Activated B cell treated with CpG ODN at 0.5 μM for 24 hours (primary cell): ENCODE results near the gene SNX17. TPM values are rescaled to one million over a fixed set of nuclear protein-coding genes. Genes with fewer than 3 reads are reported as not detected.
"Not testable (repeated sequence)": the region's sequence is repeated elsewhere in the genome, so short reads cannot be mapped to it uniquely, and the experiment has no call there.

Experiments used
- ATAC-seq: fragments of 200-7000 bp; cut with Tn5 transposase; one replicate; pipeline ENCODE4 v1.10.0; 2021; ENCODE audit warnings: low read depth, mild to moderate bottlenecking, moderate library complexity
- CTCF ChIA-PET: fragments of 350-600 bp; sonication (Branson Sonifier 250); formaldehyde crosslinking; loops from one replicate; lab custom pipeline; 2021; ENCODE audit warnings: antibody characterized with exemption; lab: Charles Lee
- POLR2A ChIA-PET: fragments of 350-600 bp; sonication (Branson Sonifier 250); formaldehyde crosslinking; loops from one replicate; lab custom pipeline; 2021; ENCODE audit warnings: antibody characterized with exemption; lab: Charles Lee
- DNase-seq: peaks from one replicate; pipeline ENCODE4 v3.0.0; 2022
- H3K27ac Mint-ChIP-seq: one replicate; pipeline ENCODE4 v1.8.0; 2020; ENCODE audit warnings: mixed read lengths
- H3K27me3 Mint-ChIP-seq: one replicate; pipeline ENCODE4 v1.8.0; 2021; ENCODE audit warnings: mixed read lengths
- H3K36me3 Mint-ChIP-seq: one replicate; pipeline ENCODE4 v1.8.0; 2021; ENCODE audit warnings: low read depth, mixed read lengths
- H3K4me1 Mint-ChIP-seq: one replicate; pipeline ENCODE4 v1.8.0; 2021; ENCODE audit warnings: mixed read lengths
- H3K4me3 Mint-ChIP-seq: one replicate; pipeline ENCODE4 v1.8.0; 2020; ENCODE audit warnings: mild to moderate bottlenecking, mixed read lengths
- H3K9me3 Mint-ChIP-seq: one replicate; pipeline ENCODE4 v1.8.0; 2020; ENCODE audit warnings: mixed read lengths
- intact Hi-C: fragments of 100-400 bp; cut with micrococcal nuclease; formaldehyde crosslinking; loops from one replicate; pipeline ENCODE4 v1.15.1; 2024
- total RNA-seq: library from RNA; stranded (reverse); gene quantifications from 2 replicates; pipeline ENCODE4 v1.2.3, GENCODE V29; 2022
- TF ChIP-seq, protein P1 (sequence below): fragments of 200-600 bp; IDR thresholded peaks from one replicate; pipeline ENCODE4 v1.8.0; 2022; ENCODE audit warnings: antibody characterized with exemption, mild to moderate bottlenecking

SNX17 gene
- total RNA-seq, 1 donor from 2014 or later = 128 TPM

DNA sequence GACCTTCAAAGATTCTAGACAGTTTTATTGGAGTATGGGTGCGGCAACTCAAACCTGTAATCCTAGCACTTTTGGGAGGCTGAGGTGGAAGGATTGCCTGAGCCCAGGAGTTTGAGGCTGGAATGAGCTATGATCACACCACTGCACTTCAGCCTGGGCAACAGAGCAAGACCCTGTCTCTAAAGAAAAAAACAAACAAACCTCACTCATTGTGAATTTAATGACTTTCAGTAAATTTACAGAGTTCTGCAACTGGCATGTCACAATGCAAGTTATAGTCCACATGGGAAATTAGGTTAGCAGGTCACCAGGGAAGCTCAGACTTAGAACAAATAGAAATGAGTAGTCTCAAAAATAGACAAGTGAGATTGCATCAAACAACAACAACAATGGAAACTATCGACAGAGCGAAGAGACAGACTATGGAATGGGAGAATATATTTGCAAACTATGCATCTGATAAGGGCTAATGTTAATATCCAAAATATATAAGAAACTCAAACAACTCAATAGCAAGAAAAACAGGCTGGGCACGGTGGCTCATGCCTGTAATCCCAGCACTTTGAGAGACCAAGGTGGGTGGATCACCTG lies 51.3 kb downstream of the SNX17 start:
- Mint-ChIP-seq H3K27me3 (no peaks in the 10 kb centered on the region), H3K27ac (no peak overlapping the region), H3K9me3 (no peaks in the 10 kb centered on the region), H3K36me3 (no peaks in the 10 kb centered on the region), H3K4me1 (no peaks in the 10 kb centered on the region), H3K4me3 (no peak overlapping the region)
- intact Hi-C loops = no loop called here
- TF ChIP-seq, protein P1, sequence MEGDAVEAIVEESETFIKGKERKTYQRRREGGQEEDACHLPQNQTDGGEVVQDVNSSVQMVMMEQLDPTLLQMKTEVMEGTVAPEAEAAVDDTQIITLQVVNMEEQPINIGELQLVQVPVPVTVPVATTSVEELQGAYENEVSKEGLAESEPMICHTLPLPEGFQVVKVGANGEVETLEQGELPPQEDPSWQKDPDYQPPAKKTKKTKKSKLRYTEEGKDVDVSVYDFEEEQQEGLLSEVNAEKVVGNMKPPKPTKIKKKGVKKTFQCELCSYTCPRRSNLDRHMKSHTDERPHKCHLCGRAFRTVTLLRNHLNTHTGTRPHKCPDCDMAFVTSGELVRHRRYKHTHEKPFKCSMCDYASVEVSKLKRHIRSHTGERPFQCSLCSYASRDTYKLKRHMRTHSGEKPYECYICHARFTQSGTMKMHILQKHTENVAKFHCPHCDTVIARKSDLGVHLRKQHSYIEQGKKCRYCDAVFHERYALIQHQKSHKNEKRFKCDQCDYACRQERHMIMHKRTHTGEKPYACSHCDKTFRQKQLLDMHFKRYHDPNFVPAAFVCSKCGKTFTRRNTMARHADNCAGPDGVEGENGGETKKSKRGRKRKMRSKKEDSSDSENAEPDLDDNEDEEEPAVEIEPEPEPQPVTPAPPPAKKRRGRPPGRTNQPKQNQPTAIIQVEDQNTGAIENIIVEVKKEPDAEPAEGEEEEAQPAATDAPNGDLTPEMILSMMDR = no peak
- ChIA-PET CTCF (no interaction called here), POLR2A (no interaction called here)
- no peak for DNase-seq
- no peak for ATAC-seq

DNA sequence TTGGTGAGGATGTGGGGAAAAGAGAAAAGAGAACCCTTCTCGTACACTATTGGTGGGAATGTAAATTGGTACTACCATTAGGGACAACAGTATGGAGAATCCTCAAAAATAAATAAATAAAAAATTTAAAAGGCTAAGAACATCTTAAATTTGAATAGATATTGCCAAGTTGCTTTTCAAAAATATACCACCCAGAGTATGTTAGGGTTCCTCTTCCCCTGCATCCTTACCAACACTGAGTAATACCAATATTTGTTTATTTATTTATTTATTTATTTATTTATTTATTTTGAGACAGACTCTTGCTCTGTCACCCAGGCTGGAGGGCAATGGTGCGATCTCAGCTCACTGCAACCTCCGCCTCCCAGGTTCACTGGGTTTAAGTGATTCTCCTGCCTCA lies 52.5 kb downstream of the SNX17 start:
- no peak for ATAC-seq
- H3K9me3 Mint-ChIP-seq = no peaks in the 10 kb centered on the region
- no peaks in the 10 kb centered on the region for H3K36me3 Mint-ChIP-seq
- intact Hi-C loops = no loop called here
- H3K27me3 Mint-ChIP-seq = no peaks in the 10 kb centered on the region
- POLR2A ChIA-PET = no interaction called here
- peaks cover 8% of the 10 kb centered on the region for H3K4me1 Mint-ChIP-seq
- CTCF ChIA-PET = no interaction called here
- no peak overlapping the region for H3K27ac Mint-ChIP-seq
- no peak for DNase-seq
- TF ChIP-seq, protein P1 = no peak
- no peak overlapping the region for H3K4me3 Mint-ChIP-seq

DNA sequence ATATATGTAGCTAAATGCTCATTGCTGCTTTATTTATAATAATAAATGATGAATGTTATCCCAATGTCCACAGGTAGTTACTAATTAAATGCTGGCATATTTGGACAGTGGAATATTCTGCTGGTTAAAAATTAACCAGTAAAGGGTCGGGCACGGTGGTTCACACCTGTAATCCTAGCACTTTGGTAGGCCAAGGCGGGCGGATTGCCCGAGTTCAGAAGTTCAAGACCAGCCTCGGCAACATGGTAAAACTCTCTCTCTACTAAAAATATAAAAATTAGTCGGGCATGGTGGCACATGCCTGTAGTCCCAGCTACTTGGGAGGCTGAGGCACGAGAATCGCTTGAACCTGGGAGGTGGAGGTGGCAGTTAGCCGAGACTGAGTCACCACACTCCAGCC lies 54.6 kb downstream of the SNX17 start:
- H3K27me3 Mint-ChIP-seq, H3K36me3 Mint-ChIP-seq, ATAC-seq, H3K4me3 Mint-ChIP-seq, H3K27ac Mint-ChIP-seq, DNase-seq, H3K9me3 Mint-ChIP-seq, CTCF ChIA-PET: not testable (repeated sequence)
- POLR2A ChIA-PET = interaction anchor here (1.0 kb wide), 1 partner anchor 54 kb away, joined by 3 read pairs; no protein-coding TSS in a partner anchor
- peaks cover 22% of the 10 kb centered on the region for H3K4me1 Mint-ChIP-seq
- intact Hi-C loops = loop anchor here (5.0 kb wide), 1 partner anchor 967 kb away; the partner anchor contains the start of gene FOSL2

Other genes with a start within 250 kb of the SNX17 start
- gene ABHD1, start 246.8 kb upstream of the SNX17 start, total RNA-seq = 0.20 and 1.1 TPM in 2 replicates
- 38.6 and 38.7 TPM in 2 replicates for gene PREB, start 236.0 kb upstream of the SNX17 start, total RNA-seq
- not detected in 2 replicates for gene PRR30, start 231.2 kb upstream of the SNX17 start, total RNA-seq
- gene TCF23, start 221.6 kb upstream of the SNX17 start, total RNA-seq = 0.07 TPM in 1 of 2 replicates, not detected in the other
- gene ATRAID, start 158.6 kb upstream of the SNX17 start, total RNA-seq = 73.9 and 77.2 TPM in 2 replicates
- 53.2 and 69.9 TPM in 2 replicates for gene SLC5A6, start 158.3 kb upstream of the SNX17 start, total RNA-seq
- gene CAD, start 153.2 kb upstream of the SNX17 start, total RNA-seq = 55.9 and 64.1 TPM in 2 replicates
- 0.12 and 0.27 TPM in 2 replicates for gene SLC30A3, start 107.6 kb upstream of the SNX17 start, total RNA-seq
- gene DNAJC5G, start 95.2 kb upstream of the SNX17 start, total RNA-seq = not detected in 2 replicates
- not detected in 2 replicates for gene TRIM54, start 88.2 kb upstream of the SNX17 start, total RNA-seq
- 1.0 and 1.2 TPM in 2 replicates for gene UCN, start 62.2 kb upstream of the SNX17 start, total RNA-seq
- 78.1 and 98.3 TPM in 2 replicates for gene MPV17, start 47.5 kb upstream of the SNX17 start, total RNA-seq
- 91.7 and 119 TPM in 2 replicates for gene GTF3C2, start 13.9 kb upstream of the SNX17 start, total RNA-seq
- 43.3 and 49.9 TPM in 2 replicates for gene EIF2B4, start 278 bp upstream of the SNX17 start, total RNA-seq
- 30.1 and 32.8 TPM in 2 replicates for gene ZNF513, start 10.1 kb downstream of the SNX17 start, total RNA-seq
- 74.7 and 75.2 TPM in 2 replicates for gene PPM1G, start 39.0 kb downstream of the SNX17 start, total RNA-seq
- gene NRBP1, start 58.0 kb downstream of the SNX17 start, total RNA-seq = 78.9 and 82.3 TPM in 2 replicates
- 6.3 and 10.0 TPM in 2 replicates for gene KRTCAP3, start 71.8 kb downstream of the SNX17 start, total RNA-seq
- 12.7 and 14.4 TPM in 2 replicates for gene IFT172, start 119.1 kb downstream of the SNX17 start, total RNA-seq
- not detected in 2 replicates for gene FNDC4, start 124.6 kb downstream of the SNX17 start, total RNA-seq
- gene GCKR, start 126.2 kb downstream of the SNX17 start, total RNA-seq = not detected in 2 replicates
- 45.4 and 48.7 TPM in 2 replicates for gene ZNF512, start 212.4 kb downstream of the SNX17 start, total RNA-seq